GM18505 (cell line): ENCODE measurements around the gene DLL4.
"Not testable (repeated sequence)": the region's sequence is repeated elsewhere in the genome, so short reads cannot be mapped to it uniquely, and the experiment has no call there.

Experiments used
- ATAC-seq: cut with Tn5 transposase; IDR thresholded peaks from one replicate; pipeline ENCODE4 v1.9.1; 2021; ENCODE audit not compliant: unreplicated experiment
- POLR2A ChIP-seq: IDR thresholded peaks from 4 replicates; pipeline ENCODE4 v1.6.1; 2011; ENCODE audit warnings: borderline replicate concordance; ENCODE audit not compliant: insufficient read depth, insufficient read length; ENCODE audit errors: extremely low read depth

The DLL4 gene

GRCh38 chr15:40960151-40960885, 31.2 kb downstream of the DLL4 start:
- no peak for TF ChIP-seq POLR2A
- ATAC-seq: no peak

GRCh38 chr15:40960925-40961324, 31.8 kb downstream of the DLL4 start:
- ATAC-seq: no peak
- TF ChIP-seq POLR2A: no peak

DNA sequence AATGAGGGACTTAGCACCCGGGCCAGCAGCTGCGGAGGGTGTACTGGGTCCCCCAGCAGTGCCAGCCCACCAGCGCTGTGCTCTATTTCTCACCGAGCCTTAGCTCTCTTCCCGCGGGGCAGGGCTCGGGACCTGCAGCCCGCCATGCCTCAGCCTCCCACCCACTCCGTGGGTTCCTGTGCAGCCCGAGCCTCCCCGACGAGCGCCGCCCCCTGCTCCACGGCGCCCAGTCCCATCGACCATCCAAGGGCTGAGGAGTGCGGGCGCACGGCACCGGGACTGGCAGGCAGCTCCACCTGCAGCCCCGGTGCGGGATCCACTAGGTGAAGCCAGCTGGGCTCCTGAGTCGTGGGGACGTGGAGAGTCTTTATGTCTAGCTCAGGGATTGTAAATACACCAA, 32.6 kb downstream of the DLL4 start:
- ATAC-seq: not testable (repeated sequence)

- not testable (repeated sequence) for ATAC-seq
These were observed 33.2 kb downstream of the DLL4 start for GRCh38 chr15:40962317-40962716.

GRCh38 chr15:40963201-40963600, 34.1 kb downstream of the DLL4 start:
- TF ChIP-seq POLR2A: no peak
- no peak for ATAC-seq

GRCh38 chr15:40964006-40964405, 34.9 kb downstream of the DLL4 start:
- ATAC-seq: no peak
- TF ChIP-seq POLR2A: no peak

GRCh38 chr15:40964634-40965033, 35.5 kb downstream of the DLL4 start:
- TF ChIP-seq POLR2A: no peak
- ATAC-seq: no peak

DNA sequence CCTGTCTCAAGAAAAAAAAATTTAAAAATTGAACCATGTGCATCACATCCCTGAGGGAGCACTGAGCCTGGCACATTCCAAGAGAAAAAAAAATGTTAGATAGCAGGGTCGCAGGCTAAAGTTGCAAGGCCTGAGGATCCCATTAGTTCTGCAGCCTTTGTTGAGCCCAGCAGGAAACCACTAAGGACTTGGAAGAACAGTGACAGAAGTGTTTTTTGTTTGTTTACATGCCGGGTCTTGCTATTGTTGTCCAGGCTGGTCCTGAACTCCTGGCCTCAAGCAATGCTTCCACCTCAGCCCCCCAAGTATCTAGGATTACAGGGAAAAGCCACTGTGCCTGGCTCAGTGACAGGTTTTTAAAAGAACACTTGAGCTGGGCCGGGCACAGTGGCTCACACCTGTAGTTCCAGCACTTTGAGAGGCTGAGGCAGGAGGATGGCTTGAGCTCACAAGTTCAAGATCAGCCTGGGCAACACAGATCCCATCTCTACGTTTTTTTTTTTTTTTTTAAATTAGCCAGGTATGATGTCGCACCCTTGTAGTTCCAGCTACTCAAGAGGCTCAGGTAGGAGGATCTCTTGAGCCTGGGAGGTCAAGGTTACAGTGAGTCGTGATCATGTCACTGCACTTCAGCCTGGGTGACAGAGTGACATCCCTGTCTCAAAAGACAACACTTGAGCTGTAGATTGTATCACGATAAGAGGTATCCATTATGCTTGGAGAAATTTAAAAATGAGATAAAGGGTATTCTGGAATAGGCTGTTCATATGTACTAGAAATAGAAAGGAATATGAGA, 39.3 kb downstream of the DLL4 start:
- TF ChIP-seq POLR2A: no peak
- no peak for ATAC-seq

- TF ChIP-seq POLR2A: no peak
- ATAC-seq: no peak
These were observed 40.2 kb downstream of the DLL4 start for GRCh38 chr15:40969363-40969762.

DNA sequence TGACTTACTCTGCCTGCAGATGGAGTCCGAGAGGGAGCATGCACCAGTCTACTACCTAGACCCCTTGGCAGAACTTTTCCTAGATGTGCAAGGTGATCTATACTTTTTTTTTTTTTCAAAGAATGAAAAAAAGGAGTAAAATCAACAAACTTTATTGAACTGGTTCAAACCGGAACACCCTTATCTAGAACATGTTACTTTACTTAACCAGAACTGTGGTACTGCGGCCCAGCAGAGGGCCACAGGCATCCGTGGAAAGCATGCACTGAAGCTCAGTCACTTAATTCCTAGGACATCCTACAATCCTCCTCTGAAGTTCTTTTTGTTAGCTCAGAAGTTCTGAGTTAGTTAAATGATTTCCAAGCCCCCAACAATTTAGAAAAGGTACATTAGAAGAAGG, 45.7 kb downstream of the DLL4 start:
- TF ChIP-seq POLR2A: no peak
- no peak for ATAC-seq

GRCh38 chr15:40976819-40977218, 47.7 kb downstream of the DLL4 start:
- TF ChIP-seq POLR2A: no peak
- ATAC-seq: no peak

- no peak for TF ChIP-seq POLR2A
- ATAC-seq: no peak
These were observed 49.0 kb downstream of the DLL4 start for GRCh38 chr15:40978141-40978540.

GRCh38 chr15:40978562-40978961, 49.4 kb downstream of the DLL4 start:
- no peak for ATAC-seq
- TF ChIP-seq POLR2A: no peak

DNA sequence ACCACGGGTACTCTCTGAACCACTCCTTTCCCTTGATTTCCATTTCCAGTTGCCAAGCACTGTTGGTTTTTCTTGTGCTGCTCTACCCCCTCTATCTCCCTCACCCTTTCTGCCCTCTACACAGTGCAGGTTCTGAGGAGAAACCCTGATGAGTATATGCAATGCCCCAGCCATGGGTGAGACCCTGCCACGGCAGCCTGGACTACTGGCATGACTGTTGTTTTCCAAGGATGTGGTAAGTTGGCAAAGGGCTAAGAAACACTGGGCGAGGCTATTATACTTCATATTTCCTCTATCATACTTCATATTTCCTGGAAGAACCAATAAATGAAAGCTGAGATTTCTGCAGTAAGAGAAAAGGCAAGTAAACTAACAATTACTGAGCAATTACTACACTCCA, 52.0 kb downstream of the DLL4 start:
- TF ChIP-seq POLR2A: no peak
- no peak for ATAC-seq
